ENCODE results near the gene PTGIS.

PTGIS gene

DNA sequence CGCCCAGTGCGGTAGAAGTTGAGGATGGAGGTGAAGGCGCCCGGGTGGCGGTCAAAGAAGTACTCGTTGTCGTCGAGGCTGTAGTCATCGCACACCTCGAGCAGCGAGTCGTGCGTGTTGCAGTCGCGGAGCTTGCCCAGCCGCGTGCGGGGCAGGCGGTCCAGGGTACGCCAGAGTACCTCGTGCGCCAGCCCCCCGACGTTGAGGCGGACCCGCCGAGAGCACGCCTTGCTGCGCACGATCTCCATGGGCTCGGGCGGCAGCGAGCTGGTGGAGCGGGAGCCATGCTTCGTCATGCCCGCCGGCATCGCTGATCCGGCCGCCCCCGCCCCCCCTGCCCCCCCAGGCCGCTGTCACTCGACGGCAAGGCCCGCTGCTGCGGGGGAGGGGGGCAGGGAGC is 85.8 kb downstream of the PTGIS start:
- Histone ChIP-seq H3K4me3 (ENCODE audit: low read depth, low read length) (no peak overlapping the region), H3K27ac (no peak overlapping the region), H2AFZ (no peak overlapping the region), H3K4me1 (no peaks in the 10 kb centered on the region), H3K36me3 (ENCODE audit: control insufficient read depth, insufficient read depth, low read length) (no peaks in the 10 kb centered on the region), H3K4me2 (ENCODE audit: low read length) (no peak overlapping the region), H3K9ac (no peak overlapping the region), H3K9me3 (ENCODE audit: control insufficient read depth, low read length) (no peaks in the 10 kb centered on the region), H3K79me2 (no peaks in the 10 kb centered on the region), H3K27me3 (ENCODE audit: control insufficient read depth, insufficient read depth, low read length) (no peaks in the 10 kb centered on the region)
- TF ChIP-seq CTCF (IDR thresholded peaks at IDR 0.05) = no peak

- no peak overlapping the region for H3K4me3 ChIP-seq (ENCODE audit: low read depth, low read length)
- no peaks in the 10 kb centered on the region for H3K4me1 ChIP-seq
- no peak overlapping the region for H3K4me2 ChIP-seq (ENCODE audit: low read length)
- H3K79me2 ChIP-seq = no peaks in the 10 kb centered on the region
- no peaks in the 10 kb centered on the region for H3K27me3 ChIP-seq (ENCODE audit: control insufficient read depth, insufficient read depth, low read length)
- no peak for TF ChIP-seq CTCF (IDR thresholded peaks at IDR 0.05)
- no peaks in the 10 kb centered on the region for H3K9me3 ChIP-seq (ENCODE audit: control insufficient read depth, low read length)
- H3K9ac ChIP-seq = no peak overlapping the region
- no peak overlapping the region for H2AFZ ChIP-seq
- H3K36me3 ChIP-seq (ENCODE audit: control insufficient read depth, insufficient read depth, low read length) = no peaks in the 10 kb centered on the region
- H3K27ac ChIP-seq = no peak overlapping the region
Observed at GRCh38 chr20:49481116-49481515, 86.8 kb downstream of the PTGIS start.

GRCh38 chr20:49480236-49480635 is 87.7 kb downstream of the PTGIS start:
- Histone ChIP-seq H3K27me3 (ENCODE audit: control insufficient read depth, insufficient read depth, low read length) (no peaks in the 10 kb centered on the region), H3K36me3 (ENCODE audit: control insufficient read depth, insufficient read depth, low read length) (no peaks in the 10 kb centered on the region), H2AFZ (no peak overlapping the region), H3K4me1 (no peaks in the 10 kb centered on the region), H3K9ac (no peak overlapping the region), H3K27ac (no peak overlapping the region), H3K79me2 (no peaks in the 10 kb centered on the region), H3K9me3 (ENCODE audit: control insufficient read depth, low read length) (no peaks in the 10 kb centered on the region), H3K4me3 (ENCODE audit: low read depth, low read length) (no peak overlapping the region), H3K4me2 (ENCODE audit: low read length) (no peak overlapping the region)
- TF ChIP-seq CTCF (IDR thresholded peaks at IDR 0.05) = no peak

DNA sequence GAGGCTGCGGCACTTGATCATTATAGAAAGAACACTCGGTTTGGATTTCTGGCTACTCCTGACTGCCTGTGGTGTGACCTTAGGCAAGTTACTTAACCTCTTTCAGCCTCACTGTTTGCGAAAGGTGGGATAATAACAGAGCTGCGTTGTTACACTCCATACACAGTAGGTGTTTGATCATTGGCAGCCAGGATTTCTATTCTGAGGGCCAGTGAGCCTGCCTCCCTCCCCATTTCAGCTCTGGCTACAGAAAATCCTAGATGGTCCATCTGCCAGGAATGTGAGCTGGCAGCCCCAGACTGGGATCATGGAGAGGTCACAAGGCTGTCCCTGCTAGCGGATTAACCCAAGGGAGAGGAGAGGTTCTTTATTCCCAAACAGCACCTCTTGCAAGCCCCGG is 88.2 kb downstream of the PTGIS start:
- no peak overlapping the region for H3K4me2 ChIP-seq (ENCODE audit: low read length)
- H3K27ac ChIP-seq = no peak overlapping the region
- no peaks in the 10 kb centered on the region for H3K9me3 ChIP-seq (ENCODE audit: control insufficient read depth, low read length)
- no peak overlapping the region for H3K4me3 ChIP-seq (ENCODE audit: low read depth, low read length)
- no peak overlapping the region for H2AFZ ChIP-seq
- no peaks in the 10 kb centered on the region for H3K27me3 ChIP-seq (ENCODE audit: control insufficient read depth, insufficient read depth, low read length)
- TF ChIP-seq CTCF (IDR thresholded peaks at IDR 0.05) = no peak
- H3K9ac ChIP-seq = no peak overlapping the region
- no peaks in the 10 kb centered on the region for H3K79me2 ChIP-seq
- no peaks in the 10 kb centered on the region for H3K4me1 ChIP-seq
- H3K36me3 ChIP-seq (ENCODE audit: control insufficient read depth, insufficient read depth, low read length) = no peaks in the 10 kb centered on the region

GRCh38 chr20:49478754-49479689 is 88.9 kb downstream of the PTGIS start:
- Histone ChIP-seq H3K9me3 (ENCODE audit: control insufficient read depth, low read length) (no peaks in the 10 kb centered on the region), H3K9ac (no peak overlapping the region), H3K27me3 (ENCODE audit: control insufficient read depth, insufficient read depth, low read length) (no peaks in the 10 kb centered on the region), H3K36me3 (ENCODE audit: control insufficient read depth, insufficient read depth, low read length) (no peaks in the 10 kb centered on the region), H3K79me2 (no peaks in the 10 kb centered on the region), H3K4me3 (ENCODE audit: low read depth, low read length) (no peak overlapping the region), H3K27ac (no peak overlapping the region), H3K4me2 (ENCODE audit: low read length) (no peak overlapping the region), H2AFZ (no peak overlapping the region), H3K4me1 (no peaks in the 10 kb centered on the region)
- no peak for TF ChIP-seq CTCF (IDR thresholded peaks at IDR 0.05)

Data from parathyroid adenoma (tissue), 2 donors.